GM18909 (cell line): Measurements from ENCODE around the gene LNPEP.
A peak's percentile ranks its signal among the peaks of the same experiment; 100 is the strongest.

Experiments
- ATAC-seq: cut with Tn5 transposase; IDR thresholded peaks from one replicate; pipeline ENCODE4 v1.9.1; 2021; ENCODE audit warnings: mild to moderate bottlenecking; ENCODE audit not compliant: unreplicated experiment, poor library complexity

The LNPEP gene

GRCh38 chr5:96994493-96994892 lies 58.6 kb downstream of the LNPEP start:
- no peak for ATAC-seq

GRCh38 chr5:96995419-96995818 lies 59.5 kb downstream of the LNPEP start:
- no peak for ATAC-seq

- ATAC-seq: peak; percentile 82
Measured at GRCh38 chr5:96997265-96997859, 61.5 kb downstream of the LNPEP start.

- ATAC-seq: no peak
Measured at GRCh38 chr5:96999856-97000255, 64.0 kb downstream of the LNPEP start.

GRCh38 chr5:97000391-97000790 lies 64.5 kb downstream of the LNPEP start:
- ATAC-seq: no peak

- no peak for ATAC-seq
Measured at GRCh38 chr5:97002983-97003382, 67.1 kb downstream of the LNPEP start.

- no peak for ATAC-seq
Measured at GRCh38 chr5:97004423-97005060, 68.7 kb downstream of the LNPEP start.

GRCh38 chr5:97006454-97007060 lies 70.7 kb downstream of the LNPEP start:
- no peak for ATAC-seq

GRCh38 chr5:97009212-97009898 lies 73.5 kb downstream of the LNPEP start:
- peak; percentile 67 for ATAC-seq

- ATAC-seq: no peak
Measured at GRCh38 chr5:97009921-97010320, 74.0 kb downstream of the LNPEP start.

GRCh38 chr5:97010606-97011005 lies 74.7 kb downstream of the LNPEP start:
- ATAC-seq: no peak

GRCh38 chr5:97011567-97011966 lies 75.7 kb downstream of the LNPEP start:
- no peak for ATAC-seq

- no peak for ATAC-seq
Measured at GRCh38 chr5:97019435-97020117, 83.7 kb downstream of the LNPEP start.

GRCh38 chr5:97021416-97021815 lies 85.5 kb downstream of the LNPEP start:
- no peak for ATAC-seq

- ATAC-seq: peak; percentile 50
Measured at GRCh38 chr5:97022898-97023297, 87.0 kb downstream of the LNPEP start.

GRCh38 chr5:97026721-97027120 lies 90.8 kb downstream of the LNPEP start:
- no peak for ATAC-seq

- ATAC-seq: no peak
Measured at GRCh38 chr5:97037819-97038218, 101.9 kb downstream of the LNPEP start.

- no peak for ATAC-seq
Measured at GRCh38 chr5:97041239-97041638, 105.4 kb downstream of the LNPEP start.

GRCh38 chr5:97042996-97043395 lies 107.1 kb downstream of the LNPEP start:
- ATAC-seq: no peak

- no peak for ATAC-seq
Measured at GRCh38 chr5:97043511-97043910, 107.6 kb downstream of the LNPEP start.

GRCh38 chr5:97044052-97044451 lies 108.2 kb downstream of the LNPEP start:
- no peak for ATAC-seq
